IMR-90 (cell line): Measurements from ENCODE around the gene FTO. TPM values are rescaled to one million over a fixed set of nuclear protein-coding genes. Genes with fewer than 3 reads are reported as not detected.
A peak's percentile ranks its signal among the peaks of the same experiment; 100 is the strongest.

ENCODE experiments used
- ATAC-seq: fragments of 200-7000 bp; cut with Tn5 transposase; 2 replicates; pipeline ENCODE4 v1.9.1; 2020; ENCODE audit warnings: low read depth, mild to moderate bottlenecking, moderate library complexity
- BruUV-seq: library from RNA; stranded (reverse); fragments of 400-500 nt; replicated peaks from 2 replicates; lab custom pipeline; 2021; lab: Mats Ljungman, UMichigan
- CTCF ChIA-PET: fragments of 300-600 bp; formaldehyde crosslinking; extraction: SDS; loops from one replicate; lab custom pipeline; 2021; ENCODE audit warnings: antibody characterized with exemption; lab: Yijun Ruan, JAX
- POLR2A ChIA-PET: fragments of 300-600 bp; sonication (Branson Sonifier 250); formaldehyde crosslinking; loops from one replicate; lab custom pipeline; 2022; ENCODE audit warnings: antibody characterized with exemption; ENCODE audit not compliant: unreplicated experiment; lab: Charles Lee
- DNase-seq: peaks from one replicate; pipeline ENCODE4 v3.0.0; 2013
- H2AFZ ChIP-seq: replicated peaks from 2 replicates; pipeline ENCODE3; 2013; ENCODE audit warnings: low read length, mild to moderate bottlenecking; ENCODE audit not compliant: poor library complexity
- H2AK5ac ChIP-seq: 2 replicates; pipeline ENCODE4 v1.6.1; 2013; ENCODE audit warnings: low read depth, low read length, inconsistent platforms
- H2AK9ac ChIP-seq: replicated peaks from 2 replicates; pipeline ENCODE3; 2013; ENCODE audit warnings: mild to moderate bottlenecking, low read depth, low read length, moderate library complexity; ENCODE audit not compliant: poor library complexity
- H2BK120ac ChIP-seq: 2 replicates; pipeline ENCODE4 v1.6.1; 2013; ENCODE audit warnings: low read depth, low read length, inconsistent platforms
- H2BK15ac ChIP-seq: 3 replicates; pipeline ENCODE4 v1.6.1; 2013; ENCODE audit warnings: low read depth, low read length, inconsistent platforms
- H2BK20ac ChIP-seq: 2 replicates; pipeline ENCODE4 v1.6.1; 2013; ENCODE audit warnings: low read depth, mild to moderate bottlenecking, inconsistent platforms, low read length, moderate library complexity
- H2BK5ac ChIP-seq: 2 replicates; pipeline ENCODE4 v1.6.1; 2013; ENCODE audit warnings: mild to moderate bottlenecking, low read depth, low read length, inconsistent platforms; ENCODE audit not compliant: poor library complexity, severe bottlenecking
- H3K14ac ChIP-seq: replicated peaks from 2 replicates; pipeline ENCODE4 v1.6.1; 2013; ENCODE audit warnings: low read depth, low read length, inconsistent platforms
- H3K18ac ChIP-seq: 2 replicates; pipeline ENCODE4 v1.6.1; 2013; ENCODE audit warnings: low read depth, low read length, control low read depth
- H3K23ac ChIP-seq: 2 replicates; pipeline ENCODE4 v1.6.1; 2013; ENCODE audit warnings: low read depth, low read length, inconsistent platforms
- H3K27ac ChIP-seq: 2 replicates; pipeline ENCODE4 v1.5.1; 2013; ENCODE audit warnings: mild to moderate bottlenecking, control low read depth, low read length; ENCODE audit not compliant: insufficient read depth
- H3K27me3 ChIP-seq: 2 replicates; pipeline ENCODE4 v1.6.1; 2013; ENCODE audit warnings: low read length; ENCODE audit not compliant: control insufficient read depth, insufficient read depth
- H3K36me3 ChIP-seq: 2 replicates; pipeline ENCODE4 v1.6.1; 2013; ENCODE audit warnings: low read length, mixed read lengths; ENCODE audit not compliant: control insufficient read depth, insufficient read depth
- H3K4ac ChIP-seq: 2 replicates; pipeline ENCODE4 v1.6.1; 2013; ENCODE audit warnings: low read depth, low read length, inconsistent platforms
- H3K4me1 ChIP-seq: 2 replicates; pipeline ENCODE4 v1.6.1; 2013; ENCODE audit warnings: low read length, mixed read lengths; ENCODE audit not compliant: control insufficient read depth, insufficient read depth
- H3K4me2 ChIP-seq: 2 replicates; pipeline ENCODE4 v1.6.1; 2013; ENCODE audit warnings: low read depth, mild to moderate bottlenecking, control low read depth, low read length, moderate library complexity
- H3K4me3 ChIP-seq: 2 replicates; pipeline ENCODE4 v1.5.1; 2013; ENCODE audit warnings: low read depth, mild to moderate bottlenecking, control low read depth, low read length, moderate library complexity; ENCODE audit not compliant: insufficient read depth
- H3K56ac ChIP-seq: 2 replicates; pipeline ENCODE4 v1.6.1; 2013; ENCODE audit warnings: low read length, inconsistent platforms; ENCODE audit not compliant: insufficient read depth; ENCODE audit errors: extremely low read depth
- H3K79me1 ChIP-seq, 2 experiments: 2 replicates each; pipeline ENCODE4 v1.6.1; 2013; ENCODE audit warnings: low read length in 2 of 2, inconsistent platforms in 1 of 2, low read depth in 1 of 2
- H3K9ac ChIP-seq: 2 replicates; pipeline ENCODE4 v1.6.1; 2013; ENCODE audit warnings: low read depth, low read length, control low read depth
- H3K9me1 ChIP-seq: 2 replicates; pipeline ENCODE4 v1.6.1; 2013; ENCODE audit warnings: low read length, inconsistent platforms; ENCODE audit not compliant: insufficient read depth
- H3K9me3 ChIP-seq: 2 replicates; pipeline ENCODE4 v1.6.1; 2013; ENCODE audit warnings: low read length; ENCODE audit not compliant: control insufficient read depth, insufficient read depth
- H4K20me1 ChIP-seq: 2 replicates; pipeline ENCODE4 v1.6.1; 2013; ENCODE audit warnings: low read length, inconsistent platforms; ENCODE audit not compliant: insufficient read depth
- H4K5ac ChIP-seq: 2 replicates; pipeline ENCODE4 v1.6.1; 2013; ENCODE audit warnings: mild to moderate bottlenecking, low read depth, low read length, control low read depth
- H4K8ac ChIP-seq, 2 experiments: 2 replicates each; pipeline ENCODE4 v1.6.1; 2013; ENCODE audit warnings: low read depth in 2 of 2, low read length in 2 of 2, control low read depth in 1 of 2, inconsistent platforms in 1 of 2
- H4K91ac ChIP-seq: 2 replicates; pipeline ENCODE4 v1.6.1; 2013; ENCODE audit warnings: low read depth, low read length, inconsistent platforms; ENCODE audit not compliant: insufficient read depth
- BHLHE40 ChIP-seq: fragments of 150-350 bp; IDR thresholded peaks from 2 replicates; pipeline ENCODE4 v1.6.1; 2016; ENCODE audit warnings: mild to moderate bottlenecking, low read depth, low read length
- CEBPB ChIP-seq: IDR thresholded peaks from 2 replicates; pipeline ENCODE4 v1.6.1; 2012; ENCODE audit warnings: low read depth, low read length, improper control_type of control experiment
- CHD1 ChIP-seq: IDR thresholded peaks from 2 replicates; pipeline ENCODE4 v1.6.1; 2012; ENCODE audit warnings: low read depth, low read length, improper control_type of control experiment
- CTCF ChIP-seq: conservative IDR thresholded peaks from 2 replicates; pipeline ENCODE4 v1.5.1; 2012; ENCODE audit warnings: mild to moderate bottlenecking, low read depth, low read length, improper control_type of control experiment
- FOS ChIP-seq: fragments of 150-350 bp; IDR thresholded peaks from 2 replicates; pipeline ENCODE4 v1.6.1; 2016; ENCODE audit warnings: low read depth, low read length
- MAFK ChIP-seq: IDR thresholded peaks from 2 replicates; pipeline ENCODE4 v1.6.1; 2012; ENCODE audit warnings: low read depth, low read length, improper control_type of control experiment
- MAZ ChIP-seq: IDR thresholded peaks from 2 replicates; pipeline ENCODE4 v1.6.1; 2012; ENCODE audit warnings: low read depth, mild to moderate bottlenecking, low read length, improper control_type of control experiment, moderate library complexity, borderline replicate concordance
- MXI1 ChIP-seq: IDR thresholded peaks from 2 replicates; pipeline ENCODE4 v1.6.1; 2012; ENCODE audit warnings: low read depth, mild to moderate bottlenecking, low read length, moderate library complexity, borderline replicate concordance
- NFE2L2 ChIP-seq: fragments of 150-350 bp; IDR thresholded peaks from 2 replicates; pipeline ENCODE4 v1.6.1; 2016; ENCODE audit warnings: low read depth, mild to moderate bottlenecking, low read length
- POLR2A ChIP-seq: IDR thresholded peaks from 2 replicates; pipeline ENCODE4 v1.6.1; 2012; ENCODE audit warnings: mild to moderate bottlenecking, low read depth, low read length
- RAD21 ChIP-seq: IDR thresholded peaks from 2 replicates; pipeline ENCODE4 v1.6.1; 2012; ENCODE audit warnings: low read length, improper control_type of control experiment
- RCOR1 ChIP-seq: IDR thresholded peaks from 2 replicates; pipeline ENCODE4 v1.6.1; 2012; ENCODE audit warnings: mild to moderate bottlenecking, low read length, improper control_type of control experiment; ENCODE audit not compliant: insufficient replicate concordance
- RFX5 ChIP-seq: IDR thresholded peaks from 2 replicates; pipeline ENCODE4 v1.8.0; 2012; ENCODE audit warnings: low read depth, mild to moderate bottlenecking, low read length, moderate library complexity
- USF2 ChIP-seq: fragments of 150-350 bp; IDR thresholded peaks from 2 replicates; pipeline ENCODE4 v1.6.1; 2017; ENCODE audit warnings: mild to moderate bottlenecking, antibody characterized with exemption, low read length, low read depth
- WGBS, 2 experiments: methylation state at CpG; one replicate each; pipeline versions ENCODE4 v1.1.5 to v1.1.7; 2013; ENCODE audit warnings: missing lambda C conversion rate in 2 of 2; ENCODE audit not compliant: insufficient read length in 1 of 2; ENCODE audit errors: extremely low coverage in 2 of 2; 5-methylcytosine and 5-hydroxymethylcytosine counted together
- dilution Hi-C: fragments of 300-500 bp; cut with HindIII; formaldehyde crosslinking; loops from one replicate; pipeline ENCODE4 v1.14.3; 2018; ENCODE audit warnings: low sequenced_read_pairs; ENCODE audit not compliant: unreplicated experiment
- in situ Hi-C: fragments of 300-500 bp; cut with MboI; formaldehyde crosslinking; loops from 3 replicates; pipeline ENCODE4 v1.14.3; 2019; ENCODE audit warnings: low sequenced_read_pairs, inconsistent platforms, mixed read lengths
- intact Hi-C: fragments of 100-400 bp; cut with micrococcal nuclease; formaldehyde crosslinking; loops from 2 replicates; pipeline ENCODE4 v1.10.0; 2022
- polyA plus RNA-seq, 3 experiments: library from polyadenylated mRNA; depleted of rRNA; stranded (reverse); fragments of >200 nt; gene quantifications; 2 replicates each; pipeline ENCODE4 v1.2.3, GENCODE V29; 2012; ENCODE audit warnings: low replicate concordance in 1 of 3
- total RNA-seq: library from RNA; depleted of rRNA; stranded (reverse); fragments of >200 nt; gene quantifications from 2 replicates; pipeline ENCODE4 v1.2.3, GENCODE V29; 2012
- TF ChIP-seq, protein P1 (sequence below): fragments of 150-350 bp; IDR thresholded peaks from 2 replicates; pipeline ENCODE4 v1.6.1; 2016; ENCODE audit warnings: low read depth, mild to moderate bottlenecking, low read length, moderate library complexity, borderline replicate concordance

The FTO gene
- total and polyA plus RNA-seq, 2 of the 4 experiments (the other 2 are of a cell fraction): 70.3 to 132 TPM

DNA sequence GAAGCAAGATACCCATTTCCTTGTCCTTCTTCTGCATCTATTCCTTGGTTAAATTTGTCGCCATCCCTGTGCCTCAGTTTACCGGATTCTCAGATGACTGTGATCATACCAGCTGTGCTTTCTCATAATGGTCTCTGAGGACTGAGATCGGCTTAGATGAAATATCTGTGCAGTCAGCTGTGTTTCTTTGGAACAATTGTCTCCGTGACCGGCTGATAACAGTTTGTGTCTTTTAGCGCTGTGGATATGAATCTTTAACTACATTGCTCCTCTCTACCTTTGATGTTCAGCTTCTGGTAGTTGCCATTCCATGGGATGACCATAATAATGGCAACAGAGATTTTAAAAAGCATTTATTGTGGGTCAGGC is 473 bp downstream of the FTO start:
- H3K9ac ChIP-seq: peak overlapping the region; percentile 90
- peak overlapping the region; percentile 51 for H3K4ac ChIP-seq
- H3K4me2 ChIP-seq: peak overlapping the region; percentile 98
- H3K36me3 ChIP-seq: peaks cover 3% of the 10 kb centered on the region; the same call in 1 of the 2 replicates
- H3K27me3 ChIP-seq: no peaks in the 10 kb centered on the region
- TF ChIP-seq MAFK: no peak
- no peak for TF ChIP-seq CTCF
- TF ChIP-seq MXI1: no peak
- TF ChIP-seq CEBPB: no peak
- TF ChIP-seq RFX5: no peak
- TF ChIP-seq, protein P1, sequence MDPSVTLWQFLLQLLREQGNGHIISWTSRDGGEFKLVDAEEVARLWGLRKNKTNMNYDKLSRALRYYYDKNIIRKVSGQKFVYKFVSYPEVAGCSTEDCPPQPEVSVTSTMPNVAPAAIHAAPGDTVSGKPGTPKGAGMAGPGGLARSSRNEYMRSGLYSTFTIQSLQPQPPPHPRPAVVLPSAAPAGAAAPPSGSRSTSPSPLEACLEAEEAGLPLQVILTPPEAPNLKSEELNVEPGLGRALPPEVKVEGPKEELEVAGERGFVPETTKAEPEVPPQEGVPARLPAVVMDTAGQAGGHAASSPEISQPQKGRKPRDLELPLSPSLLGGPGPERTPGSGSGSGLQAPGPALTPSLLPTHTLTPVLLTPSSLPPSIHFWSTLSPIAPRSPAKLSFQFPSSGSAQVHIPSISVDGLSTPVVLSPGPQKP: no peak
- TF ChIP-seq RAD21: no peak
- TF ChIP-seq MAZ: no peak
- no peak for TF ChIP-seq USF2
- TF ChIP-seq POLR2A: no peak
- no peak for TF ChIP-seq FOS
- no peak for TF ChIP-seq CHD1
- no peak for TF ChIP-seq BHLHE40
- TF ChIP-seq NFE2L2: no peak
- TF ChIP-seq RCOR1: no peak
- H4K5ac ChIP-seq: peak overlapping the region; percentile 51
- in situ Hi-C loops: no loop called here
- peak overlapping the region; percentile 84 for H3K4me3 ChIP-seq
- peaks cover 28 to 57% of the 10 kb centered on the region in 2 experiments for H3K79me1 ChIP-seq
- H2BK5ac ChIP-seq: peak overlapping the region; percentile 62
- intact Hi-C loops: no loop called here
- WGBS, 2 experiments: no CpG with 5 or more reads among the region's 6 CpGs
- H3K56ac ChIP-seq: peak overlapping the region; percentile 80
- 0 out of 3 replicates have a peak overlapping the region, but pooled peaks have one; percentile 7 for H2BK15ac ChIP-seq
- POLR2A ChIA-PET: interaction anchor here (1.0 kb wide), 1 partner anchor 57 kb away, joined by 4 read pairs; no protein-coding TSS in a partner anchor
- dilution Hi-C loops: no loop called here
- H3K27ac ChIP-seq: peak overlapping the region; percentile 86
- no peaks in the 10 kb centered on the region for H3K9me1 ChIP-seq
- no TSS peak for BruUV-seq
- H2AK5ac ChIP-seq: peak overlapping the region; percentile 63
- H2AFZ ChIP-seq: peak overlapping the region; percentile 93
- H4K20me1 ChIP-seq: peaks cover 3% of the 10 kb centered on the region; the same call in 1 of the 2 replicates
- no peak overlapping the region for H2BK20ac ChIP-seq
- H3K23ac ChIP-seq: peak overlapping the region; percentile 80; the same call in 1 of the 2 replicates
- H3K9me3 ChIP-seq: no peaks in the 10 kb centered on the region
- peak overlapping the region; percentile 80 for H3K14ac ChIP-seq
- ATAC-seq (no peak), DNase-seq (no peak)
- H2BK120ac ChIP-seq: no peak overlapping the region
- H4K91ac ChIP-seq: peak overlapping the region; percentile 70
- CTCF ChIA-PET: interaction anchor here (0.8 to 1.5 kb wide), 2 partner anchors 13 to 68 kb away, joined by 3 to 4 read pairs; no protein-coding TSS in a partner anchor
- peak overlapping the region; percentile 86 to 91 for H4K8ac ChIP-seq
- peak overlapping the region; percentile 38 for H3K18ac ChIP-seq
- H3K4me1 ChIP-seq: peaks cover 2% of the 10 kb centered on the region; the same call in 1 of the 2 replicates
- H2AK9ac ChIP-seq: peak overlapping the region; percentile 83
